ENCODE results near the gene COTL1.

DNA sequence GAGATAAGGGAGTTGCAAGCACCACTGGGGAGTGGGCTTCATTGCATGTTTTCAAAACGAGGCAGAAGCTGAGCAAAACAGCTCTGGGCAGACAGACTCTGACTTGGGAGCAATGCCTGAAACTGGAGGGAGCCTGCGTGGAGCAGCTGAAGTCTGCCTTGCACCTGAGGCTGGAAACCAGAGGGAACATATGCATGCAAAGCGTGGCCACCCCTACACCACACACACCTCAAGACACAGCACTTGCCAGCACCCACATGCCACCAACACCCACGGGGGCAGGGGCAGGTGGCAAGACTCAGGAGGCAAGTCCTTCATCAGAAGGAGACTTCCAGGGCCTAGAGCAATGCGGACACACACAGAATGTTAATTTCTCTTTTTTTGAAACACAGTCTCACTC, 45.8 kb downstream of the COTL1 start:
- TF ChIP-seq, protein P1, sequence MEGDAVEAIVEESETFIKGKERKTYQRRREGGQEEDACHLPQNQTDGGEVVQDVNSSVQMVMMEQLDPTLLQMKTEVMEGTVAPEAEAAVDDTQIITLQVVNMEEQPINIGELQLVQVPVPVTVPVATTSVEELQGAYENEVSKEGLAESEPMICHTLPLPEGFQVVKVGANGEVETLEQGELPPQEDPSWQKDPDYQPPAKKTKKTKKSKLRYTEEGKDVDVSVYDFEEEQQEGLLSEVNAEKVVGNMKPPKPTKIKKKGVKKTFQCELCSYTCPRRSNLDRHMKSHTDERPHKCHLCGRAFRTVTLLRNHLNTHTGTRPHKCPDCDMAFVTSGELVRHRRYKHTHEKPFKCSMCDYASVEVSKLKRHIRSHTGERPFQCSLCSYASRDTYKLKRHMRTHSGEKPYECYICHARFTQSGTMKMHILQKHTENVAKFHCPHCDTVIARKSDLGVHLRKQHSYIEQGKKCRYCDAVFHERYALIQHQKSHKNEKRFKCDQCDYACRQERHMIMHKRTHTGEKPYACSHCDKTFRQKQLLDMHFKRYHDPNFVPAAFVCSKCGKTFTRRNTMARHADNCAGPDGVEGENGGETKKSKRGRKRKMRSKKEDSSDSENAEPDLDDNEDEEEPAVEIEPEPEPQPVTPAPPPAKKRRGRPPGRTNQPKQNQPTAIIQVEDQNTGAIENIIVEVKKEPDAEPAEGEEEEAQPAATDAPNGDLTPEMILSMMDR (IDR thresholded peaks at IDR 0.05; ENCODE audit: low read length) = no peak
- no peak for TF ChIP-seq EZH2 (optimal IDR thresholded peaks at IDR 0.05; ENCODE audit: low read depth, low read length)
